Measurements from ENCODE around the gene ACER2. TPM values are rescaled to one million over a fixed set of nuclear protein-coding genes. Genes with fewer than 3 reads are reported as not detected.

ACER2 gene
- total and polyA plus RNA-seq, 2 experiments from 2014 or later = 1.1 to 6.3 TPM

- no peak for TF ChIP-seq CTCF (IDR thresholded peaks at IDR 0.05; ENCODE audit: poor library complexity)
- TF ChIP-seq EZH2phosphoT487 (IDR thresholded peaks at IDR 0.05; ENCODE audit: low read depth, severe bottlenecking, unreplicated experiment) = no peak
- TF ChIP-seq EZH2 (IDR thresholded peaks at IDR 0.05; ENCODE audit: borderline replicate concordance) = no peak
- no peak overlapping the region for H2AFZ ChIP-seq
- peak overlapping the region; percentile 96 for H3K27ac ChIP-seq
- WGBS (ENCODE audit: low lambda C conversion rate, missing lambda C conversion rate) = 82% methylated on average over 4 of the region's 4 CpGs
- no peaks in the 10 kb centered on the region for H3K9me3 ChIP-seq (ENCODE audit: low read depth)
- H3K36me3 ChIP-seq (replicated peaks; ENCODE audit: insufficient read depth, low read depth) = no peaks in the 10 kb centered on the region
- no peaks in the 10 kb centered on the region for H3K9me2 ChIP-seq (replicated peaks; ENCODE audit: insufficient read depth)
- peaks cover 34% of the 10 kb centered on the region for H4K20me1 ChIP-seq (ENCODE audit: insufficient read depth, poor library complexity, severe bottlenecking)
- H3K4me1 ChIP-seq (ENCODE audit: insufficient read depth) = peaks cover 17% of the 10 kb centered on the region
- peak overlapping the region; percentile 4 for H3K4me3 ChIP-seq
- no peak for DNase-seq (ENCODE audit: low spot score)
- H3K4me2 ChIP-seq = peak overlapping the region; percentile 84
- peaks cover 26% of the 10 kb centered on the region for H3K79me2 ChIP-seq
- no peaks in the 10 kb centered on the region for H3K27me3 ChIP-seq
Observed at GRCh38 chr9:19378164-19378563, 30.6 kb upstream of the ACER2 start.

- 21% methylated on average over 7 of the region's 7 CpGs for WGBS (ENCODE audit: low lambda C conversion rate, missing lambda C conversion rate)
- peak overlapping the region; percentile 91 for H3K4me3 ChIP-seq
Observed at GRCh38 chr9:19378647-19379046, 30.2 kb upstream of the ACER2 start.

GRCh38 chr9:19379283-19379682 lies 29.5 kb upstream of the ACER2 start:
- H3K4me2 ChIP-seq = peak overlapping the region; percentile 84
- no peak for TF ChIP-seq EZH2phosphoT487 (IDR thresholded peaks at IDR 0.05; ENCODE audit: low read depth, severe bottlenecking, unreplicated experiment)
- WGBS (ENCODE audit: low lambda C conversion rate, missing lambda C conversion rate) = 2% methylated on average over 12 of the region's 12 CpGs
- H3K9me3 ChIP-seq (ENCODE audit: low read depth) = no peaks in the 10 kb centered on the region
- no peak for DNase-seq (ENCODE audit: low spot score)
- peak overlapping the region; percentile 60 for H2AFZ ChIP-seq
- peaks cover 26% of the 10 kb centered on the region for H3K79me2 ChIP-seq
- peak overlapping the region; percentile 91 for H3K4me3 ChIP-seq
- peak overlapping the region; percentile 96 for H3K27ac ChIP-seq
- no peaks in the 10 kb centered on the region for H3K9me2 ChIP-seq (replicated peaks; ENCODE audit: insufficient read depth)
- H3K4me1 ChIP-seq (ENCODE audit: insufficient read depth) = peaks cover 17% of the 10 kb centered on the region
- no peaks in the 10 kb centered on the region for H3K27me3 ChIP-seq
- peaks cover 34% of the 10 kb centered on the region for H4K20me1 ChIP-seq (ENCODE audit: insufficient read depth, poor library complexity, severe bottlenecking)
- no peaks in the 10 kb centered on the region for H3K36me3 ChIP-seq (replicated peaks; ENCODE audit: insufficient read depth, low read depth)

More at GRCh38 chr9:19378647-19379046, 30.2 kb upstream of the ACER2 start:
- Histone ChIP-seq H3K4me1 (ENCODE audit: insufficient read depth) (peaks cover 17% of the 10 kb centered on the region), H3K27me3 (no peaks in the 10 kb centered on the region), H3K9me3 (ENCODE audit: low read depth) (no peaks in the 10 kb centered on the region), H3K4me2 (peak overlapping the region; percentile 84), H3K9me2 (replicated peaks; ENCODE audit: insufficient read depth) (no peaks in the 10 kb centered on the region), H2AFZ (no peak overlapping the region), H3K36me3 (replicated peaks; ENCODE audit: insufficient read depth, low read depth) (no peaks in the 10 kb centered on the region), H4K20me1 (ENCODE audit: insufficient read depth, poor library complexity, severe bottlenecking) (peaks cover 34% of the 10 kb centered on the region), H3K79me2 (peaks cover 26% of the 10 kb centered on the region), H3K27ac (peak overlapping the region; percentile 96)
- TF ChIP-seq EZH2phosphoT487 (IDR thresholded peaks at IDR 0.05; ENCODE audit: low read depth, severe bottlenecking, unreplicated experiment) = no peak
- TF ChIP-seq CTCF (IDR thresholded peaks at IDR 0.05; ENCODE audit: poor library complexity) = no peak
- TF ChIP-seq EZH2 (IDR thresholded peaks at IDR 0.05; ENCODE audit: borderline replicate concordance) = no peak
- no peak for DNase-seq (ENCODE audit: low spot score)

GRCh38 chr9:19379697-19380046 lies 29.1 kb upstream of the ACER2 start:
- no peaks in the 10 kb centered on the region for H3K36me3 ChIP-seq (replicated peaks; ENCODE audit: insufficient read depth, low read depth)
- peaks cover 17% of the 10 kb centered on the region for H3K4me1 ChIP-seq (ENCODE audit: insufficient read depth)
- H3K27me3 ChIP-seq = no peaks in the 10 kb centered on the region
- peaks cover 34% of the 10 kb centered on the region for H4K20me1 ChIP-seq (ENCODE audit: insufficient read depth, poor library complexity, severe bottlenecking)
- 0% methylated on average over 30 of the region's 30 CpGs for WGBS (ENCODE audit: low lambda C conversion rate, missing lambda C conversion rate)
- peak; percentile 44 for DNase-seq (ENCODE audit: low spot score)
- peak overlapping the region; percentile 96 for H3K27ac ChIP-seq
- H2AFZ ChIP-seq = peak overlapping the region; percentile 60
- H3K79me2 ChIP-seq = peaks cover 26% of the 10 kb centered on the region
- H3K9me2 ChIP-seq (replicated peaks; ENCODE audit: insufficient read depth) = no peaks in the 10 kb centered on the region
- H3K4me2 ChIP-seq = peak overlapping the region; percentile 84
- no peaks in the 10 kb centered on the region for H3K9me3 ChIP-seq (ENCODE audit: low read depth)
- no peak for TF ChIP-seq CTCF (IDR thresholded peaks at IDR 0.05; ENCODE audit: poor library complexity)
- no peak for TF ChIP-seq EZH2phosphoT487 (IDR thresholded peaks at IDR 0.05; ENCODE audit: low read depth, severe bottlenecking, unreplicated experiment)
- no peak for TF ChIP-seq EZH2 (IDR thresholded peaks at IDR 0.05; ENCODE audit: borderline replicate concordance)
- H3K4me3 ChIP-seq = peak overlapping the region; percentile 91

All from hepatocyte (in vitro differentiated cells).